ENCODE measurements around the gene AR. TPM values are rescaled to one million over a fixed set of nuclear protein-coding genes. Genes with fewer than 3 reads are reported as not detected.

AR gene
- total and polyA plus RNA-seq, 9 of the 15 experiments (the other 6 are each of a cell fraction or from before 2014, with no cell fraction given), result 0.01 to 0.04 (median 0.01) TPM; not detected in 6

DNA sequence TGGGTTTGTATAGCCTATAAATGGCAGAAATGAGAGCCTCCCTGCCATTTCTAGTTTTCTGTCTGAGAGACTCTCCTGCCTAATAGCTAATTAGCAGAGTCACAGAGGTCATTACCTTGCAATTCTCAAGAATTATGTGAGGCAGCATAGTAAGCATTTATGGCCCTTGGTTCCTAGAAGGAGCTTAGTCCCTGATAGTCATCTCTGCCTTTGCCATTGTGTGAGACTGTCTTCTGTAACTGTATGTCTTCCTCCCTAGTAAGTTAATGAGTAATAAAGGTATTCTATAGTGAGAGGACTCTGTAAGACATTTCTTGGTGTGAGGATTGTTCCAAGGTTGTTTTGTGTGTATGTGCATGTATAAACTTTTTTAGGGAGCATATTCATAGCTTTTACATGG, 108.7 kb downstream of the AR start:
- ChIA-PET POLR2A (no interaction called here), CTCF (ENCODE audit: low intra/inter-chr PET ratio) (no interaction called here)
- Histone ChIP-seq H3K9me3 (replicated peaks; ENCODE audit: control insufficient read depth, insufficient read depth, low read depth, low read length) (no peaks in the 10 kb centered on the region), H3K9ac (ENCODE audit: insufficient read depth in 1 of 2, low read depth in 2 of 2, low read length in 2 of 2) (no peak overlapping the region), H3K4me1 (replicated peaks in 1 of 2; ENCODE audit: control insufficient read depth in 2 of 2, insufficient read depth in 2 of 2, low read length in 2 of 2) (no peaks in the 10 kb centered on the region), H3K9me1 (ENCODE audit: control insufficient read depth, insufficient read depth, low read length) (no peaks in the 10 kb centered on the region), H3K36me3 (ENCODE audit: control insufficient read depth, insufficient read depth, low read length) (no peaks in the 10 kb centered on the region), H3K79me2 (ENCODE audit: control insufficient read depth, insufficient read depth, low read length) (no peaks in the 10 kb centered on the region), H4K20me1 (replicated peaks; ENCODE audit: control insufficient read depth, insufficient read depth, low read length) (no peaks in the 10 kb centered on the region), H3K4me3 (no peak overlapping the region), H3K27ac (ENCODE audit: extremely low read depth, low read depth, low read length) (no peak overlapping the region), H3K27me3 (ENCODE audit: control insufficient read depth in 2 of 2, insufficient read depth in 2 of 2, low read length in 2 of 2) (no peaks in the 10 kb centered on the region), H2AFZ (ENCODE audit: low read depth, low read length) (no peak overlapping the region), H3K4me2 (ENCODE audit: insufficient read depth, low read length) (no peak overlapping the region)
- DNase-seq (ENCODE audit: extremely low read depth in 1 of 4, low spot score in 3 of 4), result no peak
- intact Hi-C loops (cut with micrococcal nuclease) (no loop called here), in situ Hi-C loops (cut with MboI) (no loop called here)
- no peak for FAIRE-seq
- no TSS peak for BruUV-seq (replicated peaks)
- ATAC-seq, result no peak
- TF ChIP-seq, protein P1, sequence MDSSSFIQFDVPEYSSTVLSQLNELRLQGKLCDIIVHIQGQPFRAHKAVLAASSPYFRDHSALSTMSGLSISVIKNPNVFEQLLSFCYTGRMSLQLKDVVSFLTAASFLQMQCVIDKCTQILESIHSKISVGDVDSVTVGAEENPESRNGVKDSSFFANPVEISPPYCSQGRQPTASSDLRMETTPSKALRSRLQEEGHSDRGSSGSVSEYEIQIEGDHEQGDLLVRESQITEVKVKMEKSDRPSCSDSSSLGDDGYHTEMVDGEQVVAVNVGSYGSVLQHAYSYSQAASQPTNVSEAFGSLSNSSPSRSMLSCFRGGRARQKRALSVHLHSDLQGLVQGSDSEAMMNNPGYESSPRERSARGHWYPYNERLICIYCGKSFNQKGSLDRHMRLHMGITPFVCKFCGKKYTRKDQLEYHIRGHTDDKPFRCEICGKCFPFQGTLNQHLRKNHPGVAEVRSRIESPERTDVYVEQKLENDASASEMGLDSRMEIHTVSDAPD (CRISPR knock-in tag; IDR thresholded peaks at IDR 0.05), result no peak
- TF ChIP-seq CHD1 (IDR thresholded peaks at IDR 0.05; ENCODE audit: low read length) (no peak), MYC (IDR thresholded peaks at IDR 0.05; ENCODE audit: low read depth, low read length) (no peak), MYC (CRISPR knock-in tag; IDR thresholded peaks at IDR 0.05; ENCODE audit: borderline replicate concordance, low read depth) (no peak), HMG20B (CRISPR knock-in tag; IDR thresholded peaks at IDR 0.05) (no peak), ZNF696 (CRISPR knock-in tag; conservative IDR thresholded peaks at IDR 0.05) (no peak), ZNF143 (CRISPR knock-in tag; IDR thresholded peaks at IDR 0.05) (no peak), ZNF766 (CRISPR knock-in tag; conservative IDR thresholded peaks at IDR 0.05) (no peak), MCM3 (IDR thresholded peaks at IDR 0.05) (no peak), ZNF282 (CRISPR knock-in tag; IDR thresholded peaks at IDR 0.05) (no peak), EZH2 (IDR thresholded peaks at IDR 0.05; ENCODE audit: borderline replicate concordance, low read depth, low read length) (no peak), SRF (CRISPR knock-in tag; IDR thresholded peaks at IDR 0.05) (no peak), SMARCA4 (IDR thresholded peaks at IDR 0.05) (no peak)
- TF ChIP-seq, protein P2, sequence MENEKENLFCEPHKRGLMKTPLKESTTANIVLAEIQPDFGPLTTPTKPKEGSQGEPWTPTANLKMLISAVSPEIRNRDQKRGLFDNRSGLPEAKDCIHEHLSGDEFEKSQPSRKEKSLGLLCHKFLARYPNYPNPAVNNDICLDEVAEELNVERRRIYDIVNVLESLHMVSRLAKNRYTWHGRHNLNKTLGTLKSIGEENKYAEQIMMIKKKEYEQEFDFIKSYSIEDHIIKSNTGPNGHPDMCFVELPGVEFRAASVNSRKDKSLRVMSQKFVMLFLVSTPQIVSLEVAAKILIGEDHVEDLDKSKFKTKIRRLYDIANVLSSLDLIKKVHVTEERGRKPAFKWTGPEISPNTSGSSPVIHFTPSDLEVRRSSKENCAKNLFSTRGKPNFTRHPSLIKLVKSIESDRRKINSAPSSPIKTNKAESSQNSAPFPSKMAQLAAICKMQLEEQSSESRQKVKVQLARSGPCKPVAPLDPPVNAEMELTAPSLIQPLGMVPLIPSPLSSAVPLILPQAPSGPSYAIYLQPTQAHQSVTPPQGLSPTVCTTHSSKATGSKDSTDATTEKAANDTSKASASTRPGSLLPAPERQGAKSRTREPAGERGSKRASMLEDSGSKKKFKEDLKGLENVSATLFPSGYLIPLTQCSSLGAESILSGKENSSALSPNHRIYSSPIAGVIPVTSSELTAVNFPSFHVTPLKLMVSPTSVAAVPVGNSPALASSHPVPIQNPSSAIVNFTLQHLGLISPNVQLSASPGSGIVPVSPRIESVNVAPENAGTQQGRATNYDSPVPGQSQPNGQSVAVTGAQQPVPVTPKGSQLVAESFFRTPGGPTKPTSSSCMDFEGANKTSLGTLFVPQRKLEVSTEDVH (IDR thresholded peaks at IDR 0.05; ENCODE audit: low read depth, partially characterized antibody), result no peak
- TF ChIP-seq, protein P3, sequence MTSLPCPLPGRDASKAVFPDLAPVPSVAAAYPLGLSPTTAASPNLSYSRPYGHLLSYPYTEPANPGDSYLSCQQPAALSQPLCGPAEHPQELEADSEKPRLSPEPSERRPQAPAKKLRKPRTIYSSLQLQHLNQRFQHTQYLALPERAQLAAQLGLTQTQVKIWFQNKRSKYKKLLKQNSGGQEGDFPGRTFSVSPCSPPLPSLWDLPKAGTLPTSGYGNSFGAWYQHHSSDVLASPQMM (CRISPR knock-in tag; IDR thresholded peaks at IDR 0.05), result no peak
- TF ChIP-seq, protein P4, sequence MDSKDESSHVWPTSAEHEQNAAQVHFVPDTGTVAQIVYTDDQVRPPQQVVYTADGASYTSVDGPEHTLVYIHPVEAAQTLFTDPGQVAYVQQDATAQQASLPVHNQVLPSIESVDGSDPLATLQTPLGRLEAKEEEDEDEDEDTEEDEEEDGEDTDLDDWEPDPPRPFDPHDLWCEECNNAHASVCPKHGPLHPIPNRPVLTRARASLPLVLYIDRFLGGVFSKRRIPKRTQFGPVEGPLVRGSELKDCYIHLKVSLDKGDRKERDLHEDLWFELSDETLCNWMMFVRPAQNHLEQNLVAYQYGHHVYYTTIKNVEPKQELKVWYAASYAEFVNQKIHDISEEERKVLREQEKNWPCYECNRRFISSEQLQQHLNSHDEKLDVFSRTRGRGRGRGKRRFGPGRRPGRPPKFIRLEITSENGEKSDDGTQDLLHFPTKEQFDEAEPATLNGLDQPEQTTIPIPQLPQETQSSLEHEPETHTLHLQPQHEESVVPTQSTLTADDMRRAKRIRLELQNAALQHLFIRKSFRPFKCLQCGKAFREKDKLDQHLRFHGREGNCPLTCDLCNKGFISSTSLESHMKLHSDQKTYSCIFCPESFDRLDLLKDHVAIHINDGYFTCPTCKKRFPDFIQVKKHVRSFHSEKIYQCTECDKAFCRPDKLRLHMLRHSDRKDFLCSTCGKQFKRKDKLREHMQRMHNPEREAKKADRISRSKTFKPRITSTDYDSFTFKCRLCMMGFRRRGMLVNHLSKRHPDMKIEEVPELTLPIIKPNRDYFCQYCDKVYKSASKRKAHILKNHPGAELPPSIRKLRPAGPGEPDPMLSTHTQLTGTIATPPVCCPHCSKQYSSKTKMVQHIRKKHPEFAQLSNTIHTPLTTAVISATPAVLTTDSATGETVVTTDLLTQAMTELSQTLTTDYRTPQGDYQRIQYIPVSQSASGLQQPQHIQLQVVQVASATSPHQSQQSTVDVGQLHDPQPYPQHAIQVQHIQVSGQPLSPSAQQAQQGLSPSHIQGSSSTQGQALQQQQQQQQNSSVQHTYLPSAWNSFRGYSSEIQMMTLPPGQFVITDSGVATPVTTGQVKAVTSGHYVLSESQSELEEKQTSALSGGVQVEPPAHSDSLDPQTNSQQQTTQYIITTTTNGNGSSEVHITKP (IDR thresholded peaks at IDR 0.05; ENCODE audit: partially characterized antibody), result no peak

Measured in K562 (cell line).